ENCODE results near the gene IL11.
A peak's percentile ranks its signal among the peaks of the same experiment; 100 is the strongest.

Gene IL11

GRCh38 chr19:55391702-55392615 lies 21.7 kb upstream of the IL11 start:
- H3K36me3 ChIP-seq (ENCODE audit: control insufficient read depth in 1 of 2, insufficient read depth in 2 of 2, low read length in 2 of 2): peaks cover 39 to 45% of the 10 kb centered on the region in 2 donors
- H3K27ac ChIP-seq (ENCODE audit: low read depth, low read length): no peak overlapping the region
- no peak overlapping the region for H3K9ac ChIP-seq (ENCODE audit: low read depth in 1 of 2, low read length in 2 of 2)
- H3K4me3 ChIP-seq (ENCODE audit: low read depth in 1 of 2, low read length in 2 of 2): no peak overlapping the region
- H3K9me3 ChIP-seq (ENCODE audit: control insufficient read depth in 1 of 2, low read length in 2 of 2): no peaks in the 10 kb centered on the region
- peaks cover 25 to 26% of the 10 kb centered on the region in 2 donors for H3K4me1 ChIP-seq (ENCODE audit: control insufficient read depth in 1 of 2, insufficient read depth in 2 of 2, low read length in 2 of 2)
- no peaks in the 10 kb centered on the region for H3K27me3 ChIP-seq (ENCODE audit: control insufficient read depth in 1 of 2, insufficient read depth in 2 of 2, low read length in 2 of 2)

- Histone ChIP-seq H3K36me3 (ENCODE audit: control insufficient read depth in 1 of 2, insufficient read depth in 2 of 2, low read length in 2 of 2) (peaks cover 40 to 46% of the 10 kb centered on the region in 2 donors), H3K4me1 (ENCODE audit: control insufficient read depth in 1 of 2, insufficient read depth in 2 of 2, low read length in 2 of 2) (peaks cover 29 to 30% of the 10 kb centered on the region in 2 donors), H3K9ac (ENCODE audit: low read depth in 1 of 2, low read length in 2 of 2) (no peak overlapping the region), H3K27ac (ENCODE audit: low read depth, low read length) (no peak overlapping the region), H3K4me3 (ENCODE audit: low read depth in 1 of 2, low read length in 2 of 2) (no peak overlapping the region), H3K9me3 (ENCODE audit: control insufficient read depth in 1 of 2, low read length in 2 of 2) (no peaks in the 10 kb centered on the region), H3K27me3 (ENCODE audit: control insufficient read depth in 1 of 2, insufficient read depth in 2 of 2, low read length in 2 of 2) (no peaks in the 10 kb centered on the region)
Measured at GRCh38 chr19:55391191-55391670, 21.0 kb upstream of the IL11 start.

DNA sequence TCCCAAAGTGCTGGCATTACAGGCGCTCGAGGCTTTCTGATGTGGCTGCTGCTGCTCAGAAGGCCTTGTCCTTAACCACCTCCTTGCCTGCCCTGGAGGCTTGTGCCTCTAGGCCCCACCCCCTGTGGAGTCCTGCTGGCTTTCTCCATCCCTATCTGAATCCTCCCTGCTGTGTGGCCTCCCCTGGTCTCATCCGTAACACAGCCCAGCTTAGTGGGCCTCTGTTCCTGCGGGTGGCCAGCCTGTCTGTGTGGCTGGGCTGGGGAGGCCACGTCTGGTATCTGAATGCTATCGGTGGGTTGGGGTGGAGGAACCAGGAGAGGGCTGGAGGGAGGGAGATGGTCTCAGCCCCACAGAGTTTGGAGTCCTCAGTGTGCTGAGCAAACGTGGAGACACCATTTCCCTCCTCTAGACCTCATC lies 20.2 kb upstream of the IL11 start:
- peaks cover 40 to 46% of the 10 kb centered on the region in 2 donors for H3K36me3 ChIP-seq (ENCODE audit: control insufficient read depth in 1 of 2, insufficient read depth in 2 of 2, low read length in 2 of 2)
- no peak overlapping the region for H3K4me3 ChIP-seq (ENCODE audit: low read depth in 1 of 2, low read length in 2 of 2)
- no peak overlapping the region for H3K9ac ChIP-seq (ENCODE audit: low read depth in 1 of 2, low read length in 2 of 2)
- no peaks in the 10 kb centered on the region for H3K27me3 ChIP-seq (ENCODE audit: control insufficient read depth in 1 of 2, insufficient read depth in 2 of 2, low read length in 2 of 2)
- no peak overlapping the region for H3K27ac ChIP-seq (ENCODE audit: low read depth, low read length)
- H3K9me3 ChIP-seq (ENCODE audit: control insufficient read depth in 1 of 2, low read length in 2 of 2): no peaks in the 10 kb centered on the region
- H3K4me1 ChIP-seq (ENCODE audit: control insufficient read depth in 1 of 2, insufficient read depth in 2 of 2, low read length in 2 of 2): peaks cover 29 to 30% of the 10 kb centered on the region in 2 donors

DNA sequence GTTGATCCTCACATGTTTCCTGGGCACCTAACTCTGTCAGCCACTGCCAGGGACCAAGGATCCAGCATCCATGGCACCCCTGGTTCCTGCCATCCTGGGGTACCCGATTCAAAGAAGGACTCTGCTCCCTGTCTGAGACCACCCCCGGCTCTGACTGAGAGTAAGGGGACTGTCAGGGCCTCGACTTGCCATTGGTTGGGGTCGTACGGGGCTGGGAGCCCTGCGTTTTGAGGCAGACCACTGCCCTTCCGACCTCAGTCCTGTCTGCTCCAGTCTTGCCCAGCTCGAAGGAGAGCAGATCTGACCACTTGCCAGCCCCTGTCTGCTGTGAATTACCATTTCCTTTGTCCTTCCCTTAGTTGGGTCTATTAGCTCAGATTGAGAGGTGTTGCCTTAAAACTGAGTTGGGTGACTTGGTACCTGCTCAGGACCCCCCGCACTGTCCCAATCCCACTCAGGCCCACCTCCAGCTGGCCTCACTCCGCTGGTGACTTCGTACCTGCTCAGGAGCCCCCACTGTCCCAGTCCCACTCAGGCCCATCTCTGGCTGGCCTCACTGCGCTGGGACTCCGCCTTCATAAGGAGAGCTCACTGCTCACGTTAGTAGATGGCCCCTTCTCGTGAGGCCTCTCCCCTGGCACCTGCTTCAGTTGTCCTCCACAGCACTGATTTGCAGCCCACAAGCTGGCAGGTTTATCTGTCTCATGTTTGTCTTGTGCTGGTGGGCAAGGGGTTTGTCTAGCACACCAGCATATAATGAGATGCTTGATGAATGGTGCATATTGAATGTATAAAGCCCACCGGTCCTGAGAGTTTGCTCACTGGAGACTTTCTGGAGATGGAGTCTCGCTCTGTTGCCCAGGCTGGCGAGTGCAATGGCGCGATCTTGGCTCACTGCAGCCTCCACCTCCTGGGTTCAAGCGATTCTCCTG lies 19.4 kb upstream of the IL11 start:
- H3K9me3 ChIP-seq (ENCODE audit: control insufficient read depth in 1 of 2, low read length in 2 of 2): no peaks in the 10 kb centered on the region
- H3K4me1 ChIP-seq (ENCODE audit: control insufficient read depth in 1 of 2, insufficient read depth in 2 of 2, low read length in 2 of 2): peaks cover 30 to 34% of the 10 kb centered on the region in 2 donors
- no peak overlapping the region for H3K4me3 ChIP-seq (ENCODE audit: low read depth in 1 of 2, low read length in 2 of 2)
- no peak overlapping the region for H3K9ac ChIP-seq (ENCODE audit: low read depth in 1 of 2, low read length in 2 of 2)
- no peak overlapping the region for H3K27ac ChIP-seq (ENCODE audit: low read depth, low read length)
- no peaks in the 10 kb centered on the region for H3K27me3 ChIP-seq (ENCODE audit: control insufficient read depth in 1 of 2, insufficient read depth in 2 of 2, low read length in 2 of 2)
- peaks cover 40 to 46% of the 10 kb centered on the region in 2 donors for H3K36me3 ChIP-seq (ENCODE audit: control insufficient read depth in 1 of 2, insufficient read depth in 2 of 2, low read length in 2 of 2)

DNA sequence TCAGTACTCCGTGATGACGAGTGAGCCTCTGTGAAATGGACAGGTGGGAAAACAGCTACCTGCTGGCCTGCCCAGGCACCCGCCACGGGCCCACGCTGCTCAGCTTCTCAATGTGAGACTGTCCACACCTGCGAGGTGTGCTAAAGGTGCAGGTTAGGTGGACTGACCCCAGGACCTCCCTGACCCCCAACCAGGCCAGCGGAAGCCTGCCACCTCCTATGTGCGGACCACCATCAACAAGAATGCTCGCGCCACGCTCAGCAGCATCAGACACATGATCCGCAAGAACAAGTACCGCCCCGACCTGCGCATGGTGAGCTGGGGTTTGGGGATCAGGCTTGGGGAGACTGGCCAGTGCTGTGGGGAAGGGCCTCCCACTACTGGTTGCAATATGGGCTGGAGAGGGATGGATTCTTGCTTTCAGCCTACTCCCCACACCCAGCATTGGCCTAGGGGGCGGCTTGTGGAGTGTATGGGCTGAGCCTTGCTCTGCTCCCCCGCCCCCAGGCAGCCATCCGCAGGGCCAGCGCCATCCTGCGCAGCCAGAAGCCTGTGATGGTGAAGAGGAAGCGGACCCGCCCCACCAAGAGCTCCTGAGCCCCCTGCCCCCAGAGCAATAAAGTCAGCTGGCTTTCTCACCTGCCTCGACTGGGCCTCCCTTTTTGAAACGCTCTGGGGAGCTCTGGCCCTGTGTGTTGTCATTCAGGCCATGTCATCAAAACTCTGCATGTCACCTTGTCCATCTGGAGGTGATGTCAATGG lies 17.7 kb upstream of the IL11 start:
- Histone ChIP-seq H3K36me3 (ENCODE audit: control insufficient read depth in 1 of 2, insufficient read depth in 2 of 2, low read length in 2 of 2) (peaks cover 40 to 46% of the 10 kb centered on the region in 2 donors), H3K27ac (ENCODE audit: low read depth, low read length) (no peak overlapping the region), H3K9ac (ENCODE audit: low read depth in 1 of 2, low read length in 2 of 2) (peak overlapping the region; percentile 88 to 94), H3K4me1 (ENCODE audit: control insufficient read depth in 1 of 2, insufficient read depth in 2 of 2, low read length in 2 of 2) (peaks cover 36 to 43% of the 10 kb centered on the region in 2 donors), H3K27me3 (ENCODE audit: control insufficient read depth in 1 of 2, insufficient read depth in 2 of 2, low read length in 2 of 2) (no peaks in the 10 kb centered on the region), H3K9me3 (ENCODE audit: control insufficient read depth in 1 of 2, low read length in 2 of 2) (no peaks in the 10 kb centered on the region), H3K4me3 (ENCODE audit: low read depth in 1 of 2, low read length in 2 of 2) (peak overlapping the region; percentile 84 to 99)

- H3K4me1 ChIP-seq (ENCODE audit: control insufficient read depth in 1 of 2, insufficient read depth in 2 of 2, low read length in 2 of 2): peaks cover 39 to 43% of the 10 kb centered on the region in 2 donors
Measured at GRCh38 chr19:55386493-55386971, 16.3 kb upstream of the IL11 start.

GRCh38 chr19:55385724-55386492 lies 15.6 kb upstream of the IL11 start, which contains the start of gene RPL28:
Gene RPL28, plus strand, starts transcription at chr19:55385932. Its CDS starts 426 bp downstream, at chr19:55386358.
- Histone ChIP-seq H3K9ac (ENCODE audit: low read depth in 1 of 2, low read length in 2 of 2) (peak within 1 kb of the TSS; percentile 88 to 94), H3K36me3 (ENCODE audit: control insufficient read depth in 1 of 2, insufficient read depth in 2 of 2, low read length in 2 of 2) (peaks cover 31 to 40% of the 10 kb centered on the region in 2 donors), H3K4me3 (ENCODE audit: low read depth in 1 of 2, low read length in 2 of 2) (peak within 1 kb of the TSS; percentile 84 to 99), H3K4me1 (ENCODE audit: control insufficient read depth in 1 of 2, insufficient read depth in 2 of 2, low read length in 2 of 2) (peaks cover 39 to 43% of the 10 kb centered on the region in 2 donors), H3K27ac (ENCODE audit: low read depth, low read length) (peak within 1 kb of the TSS; percentile 94), H3K27me3 (ENCODE audit: control insufficient read depth in 1 of 2, insufficient read depth in 2 of 2, low read length in 2 of 2) (no peaks in the 10 kb centered on the region), H3K9me3 (ENCODE audit: control insufficient read depth in 1 of 2, low read length in 2 of 2) (no peaks in the 10 kb centered on the region)

More at GRCh38 chr19:55386493-55386971, 16.3 kb upstream of the IL11 start:
- peaks cover 38 to 46% of the 10 kb centered on the region in 2 donors for H3K36me3 ChIP-seq (ENCODE audit: control insufficient read depth in 1 of 2, insufficient read depth in 2 of 2, low read length in 2 of 2)
- no peaks in the 10 kb centered on the region for H3K9me3 ChIP-seq (ENCODE audit: control insufficient read depth in 1 of 2, low read length in 2 of 2)
- H3K27me3 ChIP-seq (ENCODE audit: control insufficient read depth in 1 of 2, insufficient read depth in 2 of 2, low read length in 2 of 2): no peaks in the 10 kb centered on the region
- peak overlapping the region; percentile 88 to 94 for H3K9ac ChIP-seq (ENCODE audit: low read depth in 1 of 2, low read length in 2 of 2)
- peak overlapping the region; percentile 94 for H3K27ac ChIP-seq (ENCODE audit: low read depth, low read length)
- H3K4me3 ChIP-seq (ENCODE audit: low read depth in 1 of 2, low read length in 2 of 2): peak overlapping the region; percentile 84 to 99

GRCh38 chr19:55384920-55385723 lies 14.9 kb upstream of the IL11 start:
- no peaks in the 10 kb centered on the region for H3K9me3 ChIP-seq (ENCODE audit: control insufficient read depth in 1 of 2, low read length in 2 of 2)
- H3K27me3 ChIP-seq (ENCODE audit: control insufficient read depth in 1 of 2, insufficient read depth in 2 of 2, low read length in 2 of 2): no peaks in the 10 kb centered on the region
- peaks cover 31 to 33% of the 10 kb centered on the region in 2 donors for H3K36me3 ChIP-seq (ENCODE audit: control insufficient read depth in 1 of 2, insufficient read depth in 2 of 2, low read length in 2 of 2)
- peak overlapping the region; percentile 82 to 94 for H3K9ac ChIP-seq (ENCODE audit: low read depth in 1 of 2, low read length in 2 of 2)
- peak overlapping the region; percentile 78 to 99 for H3K4me3 ChIP-seq (ENCODE audit: low read depth in 1 of 2, low read length in 2 of 2)
- peak overlapping the region; percentile 94 for H3K27ac ChIP-seq (ENCODE audit: low read depth, low read length)
- H3K4me1 ChIP-seq (ENCODE audit: control insufficient read depth in 1 of 2, insufficient read depth in 2 of 2, low read length in 2 of 2): peaks cover 36 to 43% of the 10 kb centered on the region in 2 donors

Measured in duodenal mucosa (tissue), 2 donors.